Left forelimb (tissue), 1 donor: ENCODE results near the gene ALDH4A1.

ENCODE experiments used
- DNase-seq: peaks from one replicate; pipeline ENCODE4 v3.0.0-alpha.2; 2018; ENCODE audit warnings: low spot score

The ALDH4A1 gene, protein sequence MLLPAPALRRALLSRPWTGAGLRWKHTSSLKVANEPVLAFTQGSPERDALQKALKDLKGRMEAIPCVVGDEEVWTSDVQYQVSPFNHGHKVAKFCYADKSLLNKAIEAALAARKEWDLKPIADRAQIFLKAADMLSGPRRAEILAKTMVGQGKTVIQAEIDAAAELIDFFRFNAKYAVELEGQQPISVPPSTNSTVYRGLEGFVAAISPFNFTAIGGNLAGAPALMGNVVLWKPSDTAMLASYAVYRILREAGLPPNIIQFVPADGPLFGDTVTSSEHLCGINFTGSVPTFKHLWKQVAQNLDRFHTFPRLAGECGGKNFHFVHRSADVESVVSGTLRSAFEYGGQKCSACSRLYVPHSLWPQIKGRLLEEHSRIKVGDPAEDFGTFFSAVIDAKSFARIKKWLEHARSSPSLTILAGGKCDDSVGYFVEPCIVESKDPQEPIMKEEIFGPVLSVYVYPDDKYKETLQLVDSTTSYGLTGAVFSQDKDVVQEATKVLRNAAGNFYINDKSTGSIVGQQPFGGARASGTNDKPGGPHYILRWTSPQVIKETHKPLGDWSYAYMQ

DNA sequence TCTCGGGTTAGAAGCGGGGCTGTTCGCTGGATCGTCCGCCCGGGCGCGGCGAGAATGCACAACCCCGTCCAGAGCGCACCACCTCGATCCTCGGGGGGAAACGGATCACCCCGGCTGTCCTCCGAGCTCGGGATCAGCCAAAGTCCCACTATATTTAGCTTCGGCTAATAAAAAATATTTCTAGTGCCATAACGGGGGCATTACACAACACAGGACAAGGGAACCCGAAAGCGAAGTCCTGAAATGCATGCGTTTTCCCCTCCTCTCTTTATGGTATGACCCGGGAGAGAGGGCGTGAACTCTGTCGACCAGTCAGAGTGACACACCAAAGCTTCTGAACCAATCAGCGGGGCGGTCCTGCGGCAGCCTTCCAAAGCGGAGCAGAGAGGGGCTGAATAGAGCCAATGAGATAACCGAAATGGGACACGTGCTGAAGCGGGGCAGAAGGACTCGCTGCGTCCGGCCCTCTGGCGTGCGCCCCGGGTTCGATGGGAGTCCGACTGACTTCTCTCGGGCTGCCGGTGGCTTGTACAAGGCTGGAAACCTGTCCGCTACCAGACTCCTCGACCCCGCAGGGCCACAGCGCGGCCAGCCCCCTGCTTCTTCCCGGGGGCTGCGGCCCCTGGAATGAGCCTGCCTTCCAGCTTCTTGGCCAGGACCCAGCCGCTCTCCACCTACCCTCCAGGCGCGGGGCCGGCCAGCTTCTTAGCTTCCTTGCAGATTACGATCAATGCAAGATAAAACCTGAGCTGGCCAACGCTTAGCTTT lies at the start of gene ALDH4A1:
TSS of gene ALDH4A1 (minus strand) at position 33 of the 768 bp plus-strand sequence. CDS start at position 1, 32 bp downstream.
- peak; percentile 96 for DNase-seq

DNA sequence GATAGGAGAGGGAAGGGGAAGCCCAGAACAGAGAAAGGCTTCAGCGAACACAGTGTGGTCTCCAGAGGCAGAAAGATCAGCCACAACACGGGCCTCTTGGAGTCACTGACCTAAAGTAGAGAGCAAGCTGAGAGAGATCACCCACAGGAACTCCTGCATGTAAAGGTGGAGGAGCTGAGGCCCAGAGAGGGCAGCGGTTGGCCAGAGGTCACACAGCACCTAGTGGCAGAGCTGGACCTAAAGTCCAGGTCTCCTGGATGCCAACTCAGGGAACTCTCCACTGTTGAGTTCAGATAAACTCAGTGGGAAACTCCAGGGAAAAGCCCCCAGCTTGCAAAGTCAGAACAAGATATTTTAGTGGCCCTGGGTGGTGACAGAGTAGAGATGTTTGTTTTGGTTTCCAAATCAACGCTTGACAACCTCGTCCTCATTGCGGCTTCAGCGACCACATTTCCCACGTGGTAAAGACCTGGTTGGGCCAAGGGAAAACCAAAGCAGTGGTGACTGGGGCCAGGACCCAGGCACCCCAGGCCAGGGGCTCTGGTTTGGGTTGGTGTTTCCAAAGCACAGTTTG lies 49.5 kb upstream of the ALDH4A1 start:
- DNase-seq, result no peak

DNA sequence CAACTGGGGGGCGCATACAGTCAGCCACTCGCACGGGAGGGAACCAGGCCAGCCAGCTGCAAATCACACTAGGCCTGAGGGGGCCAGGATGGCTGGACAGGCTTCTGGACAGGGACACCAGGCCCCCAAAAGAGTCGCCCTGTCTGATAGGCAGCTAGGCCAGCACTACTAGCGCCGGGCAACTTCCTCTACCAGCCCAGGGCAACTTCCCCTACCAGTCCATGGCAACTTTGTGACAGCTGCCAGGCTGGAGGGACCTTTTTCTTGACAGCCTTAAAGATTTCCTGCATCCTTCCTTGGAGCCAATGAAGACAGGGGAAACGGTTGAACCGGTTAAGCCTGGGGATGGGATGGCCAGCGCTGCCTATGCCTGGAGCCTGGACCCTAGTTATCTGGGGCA lies 49.1 kb upstream of the ALDH4A1 start:
- DNase-seq, result no peak

DNA sequence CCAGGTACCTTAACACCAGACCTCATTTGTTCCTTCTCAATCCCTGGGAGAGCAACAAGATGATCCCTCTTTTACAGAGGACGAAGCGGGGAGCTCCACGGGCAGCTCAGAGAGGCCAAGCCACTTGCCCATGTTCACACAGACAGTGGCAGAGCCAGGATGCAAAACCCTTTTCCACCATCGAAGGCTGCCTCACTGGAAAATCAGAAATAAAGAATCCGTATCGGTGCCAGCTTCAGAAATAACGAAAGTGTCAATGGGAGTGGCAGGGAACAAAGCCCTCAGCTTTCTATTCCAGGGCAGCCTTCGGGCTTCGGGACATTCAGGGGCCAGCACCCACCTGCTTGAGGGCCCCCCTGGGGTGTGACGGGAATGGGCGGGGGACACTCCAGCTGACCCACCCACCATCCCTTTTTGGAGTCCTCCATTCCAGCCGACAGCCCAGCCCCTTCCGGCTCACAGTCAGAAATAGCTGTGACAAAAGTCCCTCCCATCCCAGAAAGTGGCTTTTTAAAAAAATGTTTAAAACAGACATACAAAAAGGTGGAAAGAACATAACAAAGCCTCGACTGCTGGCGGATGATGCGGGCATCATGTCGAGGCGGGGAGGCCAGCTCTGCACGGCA lies 48.2 kb upstream of the ALDH4A1 start:
- no peak for DNase-seq

DNA sequence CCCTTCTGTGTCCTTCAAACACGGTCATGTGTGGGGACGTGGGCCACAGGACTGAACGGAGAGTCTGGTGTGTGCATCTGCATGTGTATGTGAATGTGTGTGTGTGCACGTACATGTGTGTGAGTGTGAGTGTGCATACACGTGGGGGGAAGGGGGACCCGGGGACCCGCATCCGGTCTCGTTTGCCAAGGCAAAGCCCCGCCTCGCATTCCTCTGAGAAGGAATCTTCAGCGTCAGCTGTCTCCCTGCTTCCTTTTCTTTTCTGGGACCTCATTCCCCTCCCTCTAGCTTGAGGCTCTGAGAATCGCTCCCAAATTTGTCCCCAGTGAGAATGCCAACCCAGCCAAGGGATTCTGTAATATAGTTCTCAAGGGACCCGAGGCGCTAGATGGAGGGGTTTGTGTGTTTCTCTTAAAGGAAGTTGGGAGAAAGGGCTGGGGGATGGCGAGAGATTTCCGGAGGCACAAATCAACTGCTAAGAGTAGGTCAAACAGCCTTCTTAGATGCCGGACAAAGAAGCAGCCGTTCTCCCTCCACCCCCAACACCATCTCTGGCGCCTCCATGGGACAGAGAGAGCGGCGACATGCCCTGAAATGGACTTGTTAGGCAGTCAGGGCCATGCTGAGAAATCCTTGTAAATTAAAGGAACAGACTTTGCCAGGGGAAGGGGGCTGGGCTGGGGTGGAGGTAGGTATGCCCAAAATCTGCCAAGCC lies 47.5 kb upstream of the ALDH4A1 start:
- no peak for DNase-seq

DNA sequence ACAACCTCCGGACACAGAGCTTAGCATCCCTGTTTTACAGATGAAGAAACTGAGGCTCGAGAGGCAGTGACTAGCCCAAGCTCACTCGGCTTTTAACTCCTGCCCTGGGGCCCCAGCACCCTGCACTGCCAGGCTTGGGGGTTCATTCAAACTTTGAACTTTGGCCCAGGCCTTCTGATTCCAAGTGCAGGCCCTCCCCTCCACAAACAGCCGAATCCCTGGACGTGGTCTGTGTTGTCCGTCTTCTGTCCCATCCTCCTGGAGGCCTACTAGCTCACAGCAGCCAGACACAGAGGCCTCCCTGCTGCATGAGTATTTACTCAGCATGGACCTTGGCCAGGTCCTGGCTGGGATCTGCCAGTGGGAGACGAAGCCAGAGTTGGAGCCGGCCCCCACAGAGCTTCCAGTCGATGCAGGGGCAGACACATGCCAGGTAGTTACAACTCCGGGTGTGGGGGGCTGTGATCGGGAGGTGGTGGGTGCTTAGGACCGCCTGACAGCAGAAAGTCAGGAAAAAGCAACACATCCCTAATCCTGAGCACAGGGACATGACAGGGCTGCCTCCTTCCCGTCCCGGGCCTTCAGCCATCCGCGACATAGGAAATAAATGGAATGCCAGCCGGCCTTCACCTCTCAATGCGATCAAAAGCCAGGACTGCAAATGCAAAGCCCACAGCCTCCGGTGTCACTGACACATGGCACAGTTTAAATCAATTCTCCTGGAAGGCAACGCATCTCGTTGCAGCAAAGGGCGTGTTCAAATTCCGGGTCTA lies 46.7 kb upstream of the ALDH4A1 start:
- no peak for DNase-seq

DNA sequence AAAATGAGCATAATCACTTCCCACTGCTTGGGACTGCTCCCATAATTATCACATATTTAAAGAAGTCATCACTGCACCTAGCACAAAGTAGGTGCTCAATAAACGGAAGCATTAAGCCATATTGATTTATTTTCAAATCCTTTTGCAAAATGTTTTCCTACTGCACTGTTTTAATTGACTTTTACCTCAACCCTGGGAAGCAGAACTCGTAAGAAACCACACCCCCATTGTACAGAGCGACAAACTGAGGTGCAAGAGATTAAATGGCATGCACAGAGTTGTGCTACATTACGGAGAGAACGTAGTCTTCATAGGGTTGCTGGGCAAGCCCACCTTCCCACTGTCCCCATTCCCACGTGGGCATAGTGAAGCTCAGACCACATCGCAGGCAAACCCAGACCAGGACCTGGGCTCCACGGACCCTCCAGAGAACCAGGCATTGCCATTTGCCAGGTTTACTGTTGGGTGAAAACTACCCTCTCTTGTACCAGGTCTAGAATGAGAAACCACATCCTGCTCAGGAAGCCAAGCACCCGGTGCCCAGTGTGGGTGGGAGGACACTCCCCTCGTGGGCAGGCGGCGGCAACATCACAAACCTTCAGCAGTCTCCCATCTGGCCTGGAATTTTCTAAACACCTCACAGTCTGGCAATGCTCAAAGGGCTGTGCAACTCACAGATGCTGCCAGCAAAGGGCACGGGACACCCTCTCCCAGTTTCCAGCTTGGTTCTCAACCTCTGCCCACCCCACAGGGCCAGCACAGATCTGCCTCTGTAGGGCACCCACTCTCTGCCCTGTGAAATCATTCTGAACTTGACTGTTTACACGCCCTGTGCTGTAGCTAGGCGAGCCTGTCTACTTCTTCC lies 45.9 kb upstream of the ALDH4A1 start:
- no peak for DNase-seq

DNA sequence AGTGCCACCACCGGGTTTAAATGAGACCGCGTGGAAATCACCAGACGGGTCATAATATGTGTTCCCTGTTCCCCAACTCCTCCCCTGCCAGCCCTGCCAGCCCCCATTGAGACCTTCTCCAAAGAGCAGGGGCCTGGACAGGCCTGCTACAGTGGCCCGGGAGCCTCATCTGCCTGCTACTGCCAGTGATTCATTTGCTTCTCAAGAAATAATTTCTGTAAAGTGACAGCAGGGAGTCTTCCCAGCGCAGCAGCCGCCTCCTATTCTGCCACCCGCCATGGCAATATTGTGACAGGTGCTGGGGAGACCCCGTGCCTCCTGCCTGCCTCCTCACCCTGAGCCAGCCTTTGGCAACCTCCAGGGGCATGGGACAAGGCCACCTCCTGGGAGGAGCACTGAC lies 45.2 kb upstream of the ALDH4A1 start:
- DNase-seq, result no peak

DNA sequence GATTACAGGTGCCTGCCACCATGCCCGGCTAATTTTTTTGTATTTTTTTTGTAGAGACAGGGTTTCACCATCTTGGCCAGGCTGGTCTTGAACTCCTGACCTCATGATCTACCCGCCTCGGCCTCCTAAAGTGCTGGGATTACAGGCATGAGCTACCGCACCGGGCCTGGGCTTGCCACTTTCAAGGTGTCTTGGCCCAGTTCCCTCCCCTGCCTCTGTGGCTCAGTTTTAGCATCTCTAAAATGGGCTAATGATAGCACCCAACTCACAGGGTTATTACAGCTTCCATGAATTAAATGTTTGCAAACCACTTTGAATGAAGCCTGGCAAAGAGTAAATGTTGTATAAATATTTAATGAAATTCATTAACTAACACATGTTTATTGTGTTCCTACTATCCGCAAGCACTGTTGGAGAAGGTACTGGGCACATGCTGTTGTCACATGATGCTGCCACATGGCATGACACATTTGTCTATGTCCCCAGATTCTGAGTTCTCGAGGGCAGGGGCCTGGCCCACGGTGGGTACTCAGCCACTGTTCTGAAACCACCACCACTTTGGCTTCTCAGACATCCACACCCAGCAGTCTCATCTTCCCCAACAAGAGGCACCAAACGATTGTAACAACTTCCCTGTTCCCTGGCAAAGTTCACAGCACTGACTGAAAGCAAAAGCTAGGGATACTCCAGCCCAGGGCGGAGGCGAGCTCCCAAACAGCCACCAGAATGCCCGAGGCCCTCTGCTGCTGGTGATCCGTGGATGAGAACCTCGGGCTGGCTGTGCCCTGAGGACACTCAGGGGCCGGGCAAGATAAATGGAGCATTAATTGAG lies 44.4 kb upstream of the ALDH4A1 start:
- no peak for DNase-seq

DNA sequence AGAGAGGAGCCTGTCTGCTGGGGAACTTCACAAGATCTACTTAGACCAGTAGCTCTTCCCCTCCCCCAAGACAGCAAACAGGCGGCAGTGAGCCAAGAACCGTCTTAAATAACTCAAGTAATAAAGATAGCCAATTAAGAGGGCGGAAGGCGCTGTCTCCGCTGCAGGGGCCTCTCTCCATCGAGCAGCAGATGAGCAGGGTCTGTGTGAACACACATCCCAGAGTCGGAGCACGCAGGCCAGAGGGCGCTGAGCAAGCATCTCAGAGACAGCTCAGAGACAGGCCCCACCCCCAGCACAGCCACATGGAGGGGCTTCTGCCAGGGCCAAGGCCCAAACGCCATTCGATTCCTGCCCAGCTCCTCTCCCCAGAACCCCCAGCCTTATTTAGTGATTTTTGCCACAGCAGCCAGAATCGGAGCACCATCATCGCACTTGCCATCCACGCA lies 43.1 kb upstream of the ALDH4A1 start:
- DNase-seq, result no peak

DNA sequence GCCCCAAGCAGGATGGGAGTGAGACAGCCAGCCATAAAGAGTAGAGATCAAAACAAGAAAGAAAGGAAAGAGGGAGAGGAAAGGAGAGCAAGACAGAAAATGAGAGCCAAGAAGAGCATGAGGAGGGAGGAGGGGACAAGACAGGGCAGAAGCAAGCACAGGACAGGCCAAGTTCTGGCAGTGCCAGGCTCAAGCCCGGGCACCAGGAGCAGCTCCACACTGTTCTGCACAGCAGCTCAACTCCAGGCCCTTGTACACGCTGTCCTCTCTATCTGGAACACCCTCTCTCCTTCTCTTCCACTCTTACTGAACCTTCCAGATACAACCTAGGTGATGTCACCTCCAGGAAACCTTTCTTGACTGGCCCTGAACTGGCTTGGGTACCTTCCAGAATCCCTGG lies 42.5 kb upstream of the ALDH4A1 start:
- no peak for DNase-seq

DNA sequence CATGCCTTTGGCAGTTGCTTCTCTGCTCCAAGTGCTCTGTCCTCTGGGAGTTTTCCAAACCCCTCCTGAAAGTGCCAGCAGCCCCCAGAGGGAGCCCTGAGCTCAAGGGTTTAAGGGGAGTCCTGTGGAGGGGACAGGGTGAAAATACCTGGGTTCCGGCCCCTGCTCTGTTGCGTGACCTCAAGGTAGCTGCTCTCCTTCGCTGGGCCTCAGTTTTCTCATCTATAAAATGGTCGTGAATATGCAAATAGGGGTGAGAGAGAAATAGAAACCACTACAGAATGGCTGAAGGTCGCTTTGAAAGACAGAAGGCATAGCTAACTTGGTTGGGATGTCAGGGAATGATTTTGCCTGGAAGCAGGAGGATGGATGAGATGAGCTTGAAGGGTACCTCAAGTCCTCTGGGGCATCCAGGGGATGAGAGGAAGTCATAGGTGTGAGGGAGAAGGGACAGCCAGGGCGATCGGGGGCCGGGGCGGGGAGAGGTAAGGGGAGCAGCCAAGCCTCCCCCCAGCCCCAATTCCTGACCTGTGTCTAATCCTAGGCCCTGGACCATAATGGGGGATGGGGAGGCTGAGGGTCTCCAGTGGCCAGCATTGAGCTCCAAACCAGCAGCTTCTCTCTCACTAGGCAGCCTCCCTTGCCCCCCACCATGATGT lies 41.7 kb upstream of the ALDH4A1 start:
- no peak for DNase-seq

DNA sequence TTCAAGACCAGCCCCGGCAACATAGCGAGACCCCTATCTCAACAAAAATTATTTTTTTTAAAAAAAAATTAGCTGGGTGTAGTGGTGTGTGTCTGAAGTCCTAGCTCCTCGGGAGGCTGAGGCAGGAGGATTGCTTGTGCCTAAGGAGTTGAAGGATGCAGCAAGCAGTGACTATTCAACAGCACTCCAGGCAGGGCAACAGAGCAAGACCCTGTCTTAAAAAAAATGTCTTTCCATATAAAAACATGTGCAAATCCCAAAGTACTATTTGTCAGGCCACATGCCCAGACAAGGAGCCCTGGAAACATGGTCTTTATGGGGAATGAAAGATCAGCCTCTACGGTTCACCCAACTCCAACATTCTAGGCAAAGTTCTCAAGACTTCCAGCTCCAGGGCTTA lies 40.8 kb upstream of the ALDH4A1 start:
- DNase-seq, result no peak

DNA sequence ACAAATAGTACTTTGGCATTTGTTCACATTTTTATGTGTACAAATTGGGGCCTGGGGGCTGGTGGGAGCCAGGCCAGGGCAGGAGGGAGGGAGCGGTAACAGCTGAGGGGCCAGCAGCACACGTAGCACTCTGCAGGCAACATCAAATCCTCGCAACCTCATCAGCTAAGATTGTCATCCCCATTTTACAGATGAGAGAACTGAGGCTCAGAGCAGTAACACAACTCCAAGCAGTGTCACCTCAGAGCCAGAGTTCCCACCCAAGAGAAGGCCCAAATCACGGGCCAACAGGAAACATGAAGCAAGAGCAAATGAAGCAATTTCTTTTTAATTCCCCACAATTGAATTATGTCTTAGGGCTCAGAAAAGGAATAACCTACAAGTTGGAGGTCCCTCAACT lies 40.0 kb upstream of the ALDH4A1 start:
- DNase-seq, result no peak

DNA sequence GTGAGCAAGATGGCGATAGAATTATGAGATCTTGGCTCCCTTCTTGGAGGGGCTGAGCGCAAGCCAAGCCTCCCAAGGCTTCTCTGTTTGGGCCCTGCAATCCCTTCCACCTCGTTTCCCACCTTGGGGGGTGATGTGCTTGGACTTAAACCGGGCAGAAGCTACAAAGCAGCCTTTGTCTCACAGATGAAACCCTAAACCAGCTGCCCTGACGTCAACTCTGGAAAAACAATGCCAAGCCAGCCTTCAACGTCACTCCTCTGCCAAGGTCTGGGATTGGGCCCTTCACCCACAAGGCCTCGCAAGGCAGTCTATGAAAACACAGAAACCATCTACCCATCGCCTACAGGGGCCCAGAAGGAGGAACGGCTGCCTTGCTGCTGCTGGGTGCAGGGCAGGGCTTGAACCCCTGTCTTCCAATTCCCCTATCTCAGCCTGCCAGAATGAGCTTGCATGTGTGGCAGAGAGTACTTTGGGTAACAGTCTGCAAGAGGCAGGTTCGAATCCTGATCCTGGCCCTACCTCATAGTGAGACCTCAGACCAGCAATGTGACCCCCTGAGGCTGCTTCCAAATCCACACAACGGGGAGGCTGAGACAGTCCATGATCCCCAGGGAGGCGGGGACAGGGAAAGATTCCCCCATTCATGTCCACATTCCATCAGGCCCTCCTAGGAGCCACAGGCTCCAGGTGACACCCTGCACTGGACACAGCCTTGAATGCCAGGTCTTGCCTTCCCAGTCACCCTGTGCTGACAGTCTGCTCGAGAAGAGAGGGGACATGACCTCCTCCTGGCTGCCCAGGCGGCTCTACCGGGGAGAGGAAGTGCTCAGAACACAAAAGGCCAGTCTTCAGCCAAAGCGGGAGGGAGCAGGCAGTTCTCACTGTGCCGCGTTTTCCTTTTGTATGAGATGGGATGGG lies 39.1 kb upstream of the ALDH4A1 start:
- no peak for DNase-seq

DNA sequence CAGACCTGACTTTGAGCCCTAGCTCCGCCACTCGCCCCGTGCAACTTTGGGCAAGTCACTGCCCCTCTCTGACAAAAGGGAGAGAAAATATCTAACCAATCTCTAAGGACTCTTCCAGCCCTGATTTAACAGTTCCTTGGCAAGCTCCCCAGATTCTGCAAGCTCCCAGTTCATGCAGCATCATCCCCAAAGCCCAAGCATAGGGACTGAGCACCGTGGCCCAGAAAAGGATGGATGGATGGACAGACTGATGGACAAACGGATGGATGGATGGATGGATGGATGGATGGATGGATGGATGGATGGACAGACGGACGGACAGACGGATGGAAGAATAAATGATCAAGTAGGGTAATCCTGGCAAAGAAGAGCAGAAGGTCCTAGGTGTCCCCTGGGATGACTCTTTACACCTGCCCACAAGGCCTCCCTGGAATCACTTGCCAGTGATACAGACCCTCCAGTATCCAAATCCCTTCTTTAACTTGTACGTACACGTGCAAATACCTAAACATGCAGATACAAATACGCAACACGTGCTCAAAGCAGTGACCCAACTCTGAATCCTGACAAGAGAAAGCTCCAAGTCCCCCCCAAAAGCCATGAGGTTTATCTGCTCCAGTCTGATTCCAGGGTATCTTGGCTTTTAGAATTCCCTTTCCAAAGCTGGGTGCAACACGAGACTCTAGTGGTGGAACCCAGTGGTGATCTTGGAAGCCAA lies 38.1 kb upstream of the ALDH4A1 start:
- no peak for DNase-seq
